NCI-H446 treated with DMSO at 0.1 percent for 48 hours (cell line): Measurements from ENCODE around the gene ENTPD8.
"Not testable (repeated sequence)": the region's sequence is repeated elsewhere in the genome, so short reads cannot be mapped to it uniquely, and the experiment has no call there.

ENCODE experiments used
- DNase-seq: peaks from one replicate; lab custom pipeline; 2025; lab: John Stamatoyannopoulos, UW

The ENTPD8 gene

GRCh38 chr9:137476856-137477255 lies 35.7 kb upstream of the ENTPD8 start:
- no peak for DNase-seq

- DNase-seq = no peak
These were observed 34.5 kb upstream of the ENTPD8 start for GRCh38 chr9:137475666-137476065.

- DNase-seq = no peak
These were observed 33.1 kb upstream of the ENTPD8 start for GRCh38 chr9:137474271-137474670.

- DNase-seq = no peak
These were observed 29.6 kb upstream of the ENTPD8 start for GRCh38 chr9:137470785-137471184.

- DNase-seq = no peak
These were observed 26.7 kb upstream of the ENTPD8 start for GRCh38 chr9:137467896-137468295.

GRCh38 chr9:137467161-137467581 lies 26.0 kb upstream of the ENTPD8 start:
- DNase-seq = no peak

GRCh38 chr9:137466389-137467085 lies 25.4 kb upstream of the ENTPD8 start:
- not testable (repeated sequence) for DNase-seq

GRCh38 chr9:137465720-137466388 lies 24.7 kb upstream of the ENTPD8 start:
- no peak for DNase-seq

GRCh38 chr9:137465000-137465719 lies 24.0 kb upstream of the ENTPD8 start:
- DNase-seq = no peak

GRCh38 chr9:137464291-137464999 lies 23.3 kb upstream of the ENTPD8 start:
- DNase-seq = no peak

- no peak for DNase-seq
These were observed 22.8 kb upstream of the ENTPD8 start for GRCh38 chr9:137463931-137464290.

- DNase-seq = no peak
These were observed 22.1 kb upstream of the ENTPD8 start for GRCh38 chr9:137462986-137463930.

- no peak for DNase-seq
These were observed 21.3 kb upstream of the ENTPD8 start for GRCh38 chr9:137462396-137462985.

GRCh38 chr9:137461663-137462395 lies 20.7 kb upstream of the ENTPD8 start:
- DNase-seq = no peak

- no peak for DNase-seq
These were observed 20.1 kb upstream of the ENTPD8 start for GRCh38 chr9:137461316-137461662.

- no peak for DNase-seq
These were observed 19.5 kb upstream of the ENTPD8 start for GRCh38 chr9:137460363-137461315.

GRCh38 chr9:137459601-137460362 lies 18.6 kb upstream of the ENTPD8 start:
- no peak for DNase-seq

GRCh38 chr9:137459152-137459600 lies 18.0 kb upstream of the ENTPD8 start, which contains the start of gene NSMF:
Gene NSMF (minus strand): TSS chr9:137459334. CDS start chr9:137459102, 232 bp downstream.
- peak; percentile 22 for DNase-seq
